Measurements from ENCODE around the gene MS4A1.
"Not testable (repeated sequence)": the region's sequence is repeated elsewhere in the genome, so short reads cannot be mapped to it uniquely, and the experiment has no call there.

The MS4A1 gene

GRCh38 chr11:60500276-60500910 lies 44.7 kb downstream of the MS4A1 start:
- H3K9me3 ChIP-seq (ENCODE audit: insufficient read depth, low read depth, low read length), result no peaks in the 10 kb centered on the region
- no peaks in the 10 kb centered on the region for H3F3A ChIP-seq (ENCODE audit: low read depth)
- no peak overlapping the region for H3K9ac ChIP-seq (ENCODE audit: low read depth, low read length, poor library complexity, severe bottlenecking)
- H3K4me2 ChIP-seq (ENCODE audit: low read depth, low read length, poor library complexity, severe bottlenecking), result no peak overlapping the region
- no peaks in the 10 kb centered on the region for H3K9me2 ChIP-seq (replicated peaks; ENCODE audit: low read depth, low read length)
- H3K36me3 ChIP-seq (ENCODE audit: insufficient read depth, low read length), result no peaks in the 10 kb centered on the region
- no peak for TF ChIP-seq EZH2phosphoT487 (IDR thresholded peaks at IDR 0.05; ENCODE audit: borderline replicate concordance)
- no peak for TF ChIP-seq CTCF (conservative IDR thresholded peaks at IDR 0.05; ENCODE audit: low read length)
- H3K79me2 ChIP-seq (ENCODE audit: insufficient read depth, low read length), result no peaks in the 10 kb centered on the region
- H2AFZ ChIP-seq (ENCODE audit: low read length), result no peak overlapping the region
- no peak overlapping the region for H3K4me3 ChIP-seq (ENCODE audit: low read length, poor library complexity, severe bottlenecking)
- H4K20me1 ChIP-seq (ENCODE audit: insufficient read depth, low read length, poor library complexity, severe bottlenecking), result no peaks in the 10 kb centered on the region
- H3K4me1 ChIP-seq (ENCODE audit: insufficient read depth, low read length, poor library complexity, severe bottlenecking), result peaks cover 4% of the 10 kb centered on the region
- H3K27me3 ChIP-seq (ENCODE audit: insufficient read depth, low read length, poor library complexity, severe bottlenecking), result peaks cover 84% of the 10 kb centered on the region

GRCh38 chr11:60502221-60502775 lies 46.7 kb downstream of the MS4A1 start:
- Histone ChIP-seq H3K4me1 (ENCODE audit: insufficient read depth, low read length, poor library complexity, severe bottlenecking) (peaks cover 4% of the 10 kb centered on the region), H2AFZ (ENCODE audit: low read length) (no peak overlapping the region), H4K20me1 (ENCODE audit: insufficient read depth, low read length, poor library complexity, severe bottlenecking) (no peaks in the 10 kb centered on the region), H3K9me2 (replicated peaks; ENCODE audit: low read depth, low read length) (no peaks in the 10 kb centered on the region), H3F3A (ENCODE audit: low read depth) (no peaks in the 10 kb centered on the region), H3K27me3 (ENCODE audit: insufficient read depth, low read length, poor library complexity, severe bottlenecking) (peaks cover 86% of the 10 kb centered on the region), H3K4me3 (ENCODE audit: low read length, poor library complexity, severe bottlenecking) (no peak overlapping the region), H3K9ac (ENCODE audit: low read depth, low read length, poor library complexity, severe bottlenecking) (no peak overlapping the region), H3K9me3 (ENCODE audit: insufficient read depth, low read depth, low read length) (no peaks in the 10 kb centered on the region), H3K4me2 (ENCODE audit: low read depth, low read length, poor library complexity, severe bottlenecking) (no peak overlapping the region), H3K36me3 (ENCODE audit: insufficient read depth, low read length) (no peaks in the 10 kb centered on the region), H3K79me2 (ENCODE audit: insufficient read depth, low read length) (no peaks in the 10 kb centered on the region)
- TF ChIP-seq EZH2phosphoT487 (IDR thresholded peaks at IDR 0.05; ENCODE audit: borderline replicate concordance) (no peak), CTCF (conservative IDR thresholded peaks at IDR 0.05; ENCODE audit: low read length) (no peak)

GRCh38 chr11:60504219-60504905 lies 48.7 kb downstream of the MS4A1 start:
- Histone ChIP-seq H3K9me2 (replicated peaks; ENCODE audit: low read depth, low read length) (no peaks in the 10 kb centered on the region), H3K4me2 (ENCODE audit: low read depth, low read length, poor library complexity, severe bottlenecking) (peak overlapping the region; percentile 36), H3K27me3 (ENCODE audit: insufficient read depth, low read length, poor library complexity, severe bottlenecking) (peaks cover 80% of the 10 kb centered on the region), H3K9ac (ENCODE audit: low read depth, low read length, poor library complexity, severe bottlenecking) (no peak overlapping the region), H3K36me3 (ENCODE audit: insufficient read depth, low read length) (no peaks in the 10 kb centered on the region), H3K9me3 (ENCODE audit: insufficient read depth, low read depth, low read length) (no peaks in the 10 kb centered on the region), H2AFZ (ENCODE audit: low read length) (no peak overlapping the region), H3K4me3 (ENCODE audit: low read length, poor library complexity, severe bottlenecking) (peak overlapping the region; percentile 11), H4K20me1 (ENCODE audit: insufficient read depth, low read length, poor library complexity, severe bottlenecking) (no peaks in the 10 kb centered on the region), H3K79me2 (ENCODE audit: insufficient read depth, low read length) (no peaks in the 10 kb centered on the region), H3F3A (ENCODE audit: low read depth) (no peaks in the 10 kb centered on the region), H3K4me1 (ENCODE audit: insufficient read depth, low read length, poor library complexity, severe bottlenecking) (peaks cover 4% of the 10 kb centered on the region)
- TF ChIP-seq EZH2phosphoT487 (IDR thresholded peaks at IDR 0.05; ENCODE audit: borderline replicate concordance) (no peak), CTCF (conservative IDR thresholded peaks at IDR 0.05; ENCODE audit: low read length) (no peak)

GRCh38 chr11:60509609-60510008 lies 54.0 kb downstream of the MS4A1 start:
- H2AFZ ChIP-seq (ENCODE audit: low read length); H3K4me2 ChIP-seq (ENCODE audit: low read depth, low read length, poor library complexity, severe bottlenecking); H3K9me3 ChIP-seq (ENCODE audit: insufficient read depth, low read depth, low read length); H3K36me3 ChIP-seq (ENCODE audit: insufficient read depth, low read length); H4K20me1 ChIP-seq (ENCODE audit: insufficient read depth, low read length, poor library complexity, severe bottlenecking); H3K9ac ChIP-seq (ENCODE audit: low read depth, low read length, poor library complexity, severe bottlenecking); H3K9me2 ChIP-seq (replicated peaks; ENCODE audit: low read depth, low read length); H3F3A ChIP-seq (ENCODE audit: low read depth); H3K79me2 ChIP-seq (ENCODE audit: insufficient read depth, low read length); H3K4me3 ChIP-seq (ENCODE audit: low read length, poor library complexity, severe bottlenecking); H3K4me1 ChIP-seq (ENCODE audit: insufficient read depth, low read length, poor library complexity, severe bottlenecking): not testable (repeated sequence)
- peaks cover 50% of the 10 kb centered on the region for H3K27me3 ChIP-seq (ENCODE audit: insufficient read depth, low read length, poor library complexity, severe bottlenecking)

- H3K4me3 ChIP-seq (ENCODE audit: low read length, poor library complexity, severe bottlenecking); H3F3A ChIP-seq (ENCODE audit: low read depth); H3K9me2 ChIP-seq (replicated peaks; ENCODE audit: low read depth, low read length); H2AFZ ChIP-seq (ENCODE audit: low read length); H3K4me2 ChIP-seq (ENCODE audit: low read depth, low read length, poor library complexity, severe bottlenecking); H3K79me2 ChIP-seq (ENCODE audit: insufficient read depth, low read length); H3K9me3 ChIP-seq (ENCODE audit: insufficient read depth, low read depth, low read length); H3K4me1 ChIP-seq (ENCODE audit: insufficient read depth, low read length, poor library complexity, severe bottlenecking); H3K9ac ChIP-seq (ENCODE audit: low read depth, low read length, poor library complexity, severe bottlenecking); H4K20me1 ChIP-seq (ENCODE audit: insufficient read depth, low read length, poor library complexity, severe bottlenecking); H3K36me3 ChIP-seq (ENCODE audit: insufficient read depth, low read length): not testable (repeated sequence)
- peaks cover 54% of the 10 kb centered on the region for H3K27me3 ChIP-seq (ENCODE audit: insufficient read depth, low read length, poor library complexity, severe bottlenecking)
These were observed 54.6 kb downstream of the MS4A1 start for GRCh38 chr11:60510209-60510608.

Measured in Loucy (cell line).